GM18907 (cell line): Measurements from ENCODE around the gene CSN2.
A peak's percentile ranks its signal among the peaks of the same experiment; 100 is the strongest.
"Not testable (repeated sequence)": the region's sequence is repeated elsewhere in the genome, so short reads cannot be mapped to it uniquely, and the experiment has no call there.

Experiments used
- ATAC-seq: cut with Tn5 transposase; IDR thresholded peaks from one replicate; pipeline ENCODE4 v1.9.1; 2021; ENCODE audit warnings: mild to moderate bottlenecking, moderate library complexity; ENCODE audit not compliant: unreplicated experiment

CSN2 gene

GRCh38 chr4:69965628-69966027 is at the start of gene CSN2:
TSS of gene CSN2 (minus strand) at chr4:69965728. CDS start at chr4:69960995, 4,733 bp downstream.
- no peak for ATAC-seq

GRCh38 chr4:70008771-70009170 is 43.2 kb upstream of the CSN2 start:
- ATAC-seq: no peak

GRCh38 chr4:70002507-70002906 is 37.0 kb upstream of the CSN2 start:
- no peak for ATAC-seq

GRCh38 chr4:70000711-70001110 is 35.2 kb upstream of the CSN2 start:
- ATAC-seq: no peak

GRCh38 chr4:69999420-69999819 is 33.9 kb upstream of the CSN2 start:
- ATAC-seq: no peak

GRCh38 chr4:69995526-69996016 is 30.0 kb upstream of the CSN2 start, which contains the start of gene STATH:
TSS of gene STATH (plus strand) at chr4:69995966. CDS start at chr4:69998438, 2,472 bp downstream.
- no peak for ATAC-seq

- no peak for ATAC-seq
Measured at GRCh38 chr4:69994782-69995181, 29.3 kb upstream of the CSN2 start.

GRCh38 chr4:69991016-69991415 is 25.5 kb upstream of the CSN2 start:
- ATAC-seq: no peak

- no peak for ATAC-seq
Measured at GRCh38 chr4:69986663-69987062, 21.1 kb upstream of the CSN2 start.

- ATAC-seq: peak; percentile 65
Measured at GRCh38 chr4:69984030-69984443, 18.5 kb upstream of the CSN2 start.

- no peak for ATAC-seq
Measured at GRCh38 chr4:69977582-69977981, 12.1 kb upstream of the CSN2 start.

GRCh38 chr4:69974631-69975030 is 9.1 kb upstream of the CSN2 start:
- no peak for ATAC-seq

- ATAC-seq: no peak
Measured at GRCh38 chr4:69970071-69970470, 4.5 kb upstream of the CSN2 start.

- ATAC-seq: no peak
Measured at GRCh38 chr4:69957209-69957608, 8.3 kb downstream of the CSN2 start.

- no peak for ATAC-seq
Measured at GRCh38 chr4:69951602-69952001, 13.9 kb downstream of the CSN2 start.

GRCh38 chr4:69936566-69936965 is 29.0 kb downstream of the CSN2 start:
- no peak for ATAC-seq

GRCh38 chr4:69934150-69934549 is 31.4 kb downstream of the CSN2 start:
- no peak for ATAC-seq

GRCh38 chr4:69930768-69931167 is 34.8 kb downstream of the CSN2 start, which contains the start of gene CSN1S1:
TSS of gene CSN1S1 (plus strand) at chr4:69931068. CDS start at chr4:69932556, 1,488 bp downstream.
- no peak for ATAC-seq

GRCh38 chr4:69923782-69924410 is 41.6 kb downstream of the CSN2 start:
- ATAC-seq: not testable (repeated sequence)

GRCh38 chr4:69920874-69921273 is 44.7 kb downstream of the CSN2 start:
- ATAC-seq: no peak

GRCh38 chr4:69910016-69910782 is 55.3 kb downstream of the CSN2 start:
- ATAC-seq: peak; percentile 91

- ATAC-seq: peak; percentile 38
Measured at GRCh38 chr4:69909195-69909594, 56.3 kb downstream of the CSN2 start.
